Testis (tissue), 3 donors: ENCODE data around the gene GLI3. TPM values are rescaled to one million over a fixed set of nuclear protein-coding genes. Genes with fewer than 3 reads are reported as not detected.

Experiments
- DNase-seq: peaks from one replicate; pipeline ENCODE4 v3.0.0-alpha.2; 2019
- H3K27ac ChIP-seq, 2 donors: fragments of 200-600 bp; sonication (generic); one replicate each; pipeline ENCODE4 v1.5.1; 2019
- H3K27me3 ChIP-seq: fragments of 200-600 bp; sonication (generic); one replicate; pipeline ENCODE4 v1.5.1; 2019
- H3K36me3 ChIP-seq: fragments of 200-600 bp; sonication (generic); one replicate; pipeline ENCODE4 v1.5.1; 2017; ENCODE audit warnings: low read depth; ENCODE audit errors: missing control alignments
- H3K4me1 ChIP-seq: fragments of 200-600 bp; sonication (generic); one replicate; pipeline ENCODE4 v1.5.1; 2019
- H3K4me3 ChIP-seq, 2 donors: fragments of 200-600 bp; sonication (generic); one replicate each; pipeline ENCODE4 v1.5.1; 2017 to 2019
- H3K9me3 ChIP-seq: fragments of 200-600 bp; sonication (generic); one replicate; pipeline ENCODE4 v1.5.1; 2017
- POLR2A ChIP-seq: fragments of 450-650 bp; IDR thresholded peaks from one replicate; pipeline ENCODE4 v1.6.1; 2017; ENCODE audit warnings: antibody characterized with exemption, mild to moderate bottlenecking, moderate library complexity
- WGBS, 2 donors: methylation state at CpG; one replicate each; pipeline ENCODE4 v1.1.5; 2018; 5-methylcytosine and 5-hydroxymethylcytosine counted together
- intact Hi-C: fragments of 100-400 bp; cut with DNase I; formaldehyde crosslinking; loops from one replicate; pipeline ENCODE4 v1.15.1; 2023; ENCODE audit warnings: low total_unique reads
- polyA plus RNA-seq: library from polyadenylated mRNA; stranded (reverse); fragments of 350-450 nt; fragmentation: Illumina TruSeq; extraction: RNeasy Lipid Tissue Mini Kit (QIAGEN cat#74804); gene quantifications from one replicate; pipeline ENCODE4 v1.2.3, GENCODE V29; 2014; ENCODE audit warnings: low read depth, low replicate concordance; ENCODE audit not compliant: insufficient read depth
- total RNA-seq, 2 donors: library from RNA; depleted of rRNA; stranded (reverse); fragments of >200 nt; gene quantifications; one replicate each; pipeline ENCODE4 v1.2.3, GENCODE V29; 2016
- TF ChIP-seq, protein P1 (sequence below), 3 experiments: fragments of 450-650 bp in 2 of 3; fragments of 200-600 bp in 1 of 3; sonication (generic) in 1 of 3; IDR thresholded peaks; one replicate each; pipeline ENCODE4 v1.5.1; 2016 to 2019; ENCODE audit warnings: antibody characterized with exemption in 3 of 3, mild to moderate bottlenecking in 2 of 3, moderate library complexity in 1 of 3

The GLI3 gene
- total and polyA plus RNA-seq, 3 donors from 2014 or later = 3.8 to 7.3 (median 5.0) TPM

DNA sequence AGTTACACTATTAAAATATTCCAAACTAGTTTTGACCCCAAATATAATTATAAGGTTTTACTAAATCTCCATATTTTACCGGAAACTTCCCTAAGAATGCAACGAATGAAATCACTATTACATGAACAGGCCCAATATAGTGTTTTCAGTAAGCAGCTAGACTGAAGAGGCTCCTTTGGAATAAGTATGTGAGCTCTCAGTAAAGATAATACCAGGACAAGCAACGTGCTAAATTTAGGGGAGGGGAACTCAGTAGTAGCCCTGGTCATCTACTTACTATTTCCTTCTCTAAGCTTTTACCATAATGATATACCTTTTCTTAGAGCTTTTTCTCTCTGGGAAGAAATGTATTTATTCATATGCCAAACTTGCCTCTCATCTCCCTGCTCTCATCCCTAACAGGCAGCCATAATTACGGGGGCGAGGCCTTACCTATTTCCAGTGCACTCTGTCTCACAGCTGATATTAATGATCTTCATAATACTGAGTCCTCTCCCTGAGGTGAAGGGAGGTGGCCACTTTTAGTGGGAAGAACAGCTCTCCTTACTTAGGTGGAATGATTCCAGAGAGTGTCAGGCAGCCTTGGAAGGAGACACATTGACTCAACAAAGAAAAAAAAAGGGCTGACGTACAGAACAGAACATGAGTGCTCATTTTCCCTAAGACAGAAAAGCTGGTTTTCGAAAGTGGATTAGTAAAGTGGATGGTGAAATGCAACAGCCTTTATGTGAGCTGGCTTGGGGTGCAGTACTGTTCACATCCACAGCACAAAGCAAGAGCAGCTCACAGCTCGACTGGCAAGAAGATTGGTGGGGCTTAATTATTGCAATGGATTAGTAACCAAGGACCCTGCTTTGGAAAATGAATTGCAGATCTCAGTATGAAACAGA is 165.4 kb downstream of the GLI3 start:
- H3K27ac ChIP-seq = no peak overlapping the region
- intact Hi-C loops = no loop called here

DNA sequence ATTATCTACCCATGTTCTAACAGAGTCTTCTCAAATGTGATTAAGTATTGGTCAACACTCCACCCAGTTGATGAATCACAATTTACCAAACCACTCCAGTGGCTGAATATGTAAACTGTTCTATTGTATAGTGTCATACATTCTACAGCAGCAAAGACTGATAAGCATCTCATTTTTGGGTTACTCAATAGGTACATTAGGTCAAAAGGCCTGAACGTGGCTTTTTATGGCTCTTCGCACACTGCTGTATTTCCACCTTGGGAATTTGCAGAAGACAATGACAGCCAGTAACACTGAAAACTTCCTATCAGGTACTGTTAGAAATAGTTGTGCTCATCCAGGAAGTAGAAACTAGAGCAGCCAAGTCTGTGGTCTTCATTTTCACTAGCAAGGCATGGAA is 166.9 kb downstream of the GLI3 start:
- intact Hi-C loops = no loop called here
- Histone ChIP-seq H3K4me3 (no peak overlapping the region), H3K27ac (no peak overlapping the region), H3K27me3 (no peaks in the 10 kb centered on the region), H3K36me3 (no peaks in the 10 kb centered on the region), H3K9me3 (no peaks in the 10 kb centered on the region), H3K4me1 (no peaks in the 10 kb centered on the region)
- no peak for DNase-seq
- no peak for TF ChIP-seq POLR2A
- TF ChIP-seq, protein P1, sequence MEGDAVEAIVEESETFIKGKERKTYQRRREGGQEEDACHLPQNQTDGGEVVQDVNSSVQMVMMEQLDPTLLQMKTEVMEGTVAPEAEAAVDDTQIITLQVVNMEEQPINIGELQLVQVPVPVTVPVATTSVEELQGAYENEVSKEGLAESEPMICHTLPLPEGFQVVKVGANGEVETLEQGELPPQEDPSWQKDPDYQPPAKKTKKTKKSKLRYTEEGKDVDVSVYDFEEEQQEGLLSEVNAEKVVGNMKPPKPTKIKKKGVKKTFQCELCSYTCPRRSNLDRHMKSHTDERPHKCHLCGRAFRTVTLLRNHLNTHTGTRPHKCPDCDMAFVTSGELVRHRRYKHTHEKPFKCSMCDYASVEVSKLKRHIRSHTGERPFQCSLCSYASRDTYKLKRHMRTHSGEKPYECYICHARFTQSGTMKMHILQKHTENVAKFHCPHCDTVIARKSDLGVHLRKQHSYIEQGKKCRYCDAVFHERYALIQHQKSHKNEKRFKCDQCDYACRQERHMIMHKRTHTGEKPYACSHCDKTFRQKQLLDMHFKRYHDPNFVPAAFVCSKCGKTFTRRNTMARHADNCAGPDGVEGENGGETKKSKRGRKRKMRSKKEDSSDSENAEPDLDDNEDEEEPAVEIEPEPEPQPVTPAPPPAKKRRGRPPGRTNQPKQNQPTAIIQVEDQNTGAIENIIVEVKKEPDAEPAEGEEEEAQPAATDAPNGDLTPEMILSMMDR (IDR thresholded peaks at IDR 0.05) = no peak
- 94 to 97% methylated on average over 2 of the region's 2 CpGs for WGBS, 2 donors

More for the DNA sequence above, 165.4 kb downstream of the GLI3 start:
- no peak for DNase-seq
- TF ChIP-seq, protein P1 (IDR thresholded peaks at IDR 0.05) = no peak
- TF ChIP-seq POLR2A = no peak
- H3K4me1 ChIP-seq = no peaks in the 10 kb centered on the region
- no peaks in the 10 kb centered on the region for H3K27me3 ChIP-seq
- H3K36me3 ChIP-seq = no peaks in the 10 kb centered on the region
- H3K9me3 ChIP-seq = no peaks in the 10 kb centered on the region
- WGBS, 2 donors = 82 to 87% methylated on average over 8 of the region's 8 CpGs
- H3K4me3 ChIP-seq = no peak overlapping the region

DNA sequence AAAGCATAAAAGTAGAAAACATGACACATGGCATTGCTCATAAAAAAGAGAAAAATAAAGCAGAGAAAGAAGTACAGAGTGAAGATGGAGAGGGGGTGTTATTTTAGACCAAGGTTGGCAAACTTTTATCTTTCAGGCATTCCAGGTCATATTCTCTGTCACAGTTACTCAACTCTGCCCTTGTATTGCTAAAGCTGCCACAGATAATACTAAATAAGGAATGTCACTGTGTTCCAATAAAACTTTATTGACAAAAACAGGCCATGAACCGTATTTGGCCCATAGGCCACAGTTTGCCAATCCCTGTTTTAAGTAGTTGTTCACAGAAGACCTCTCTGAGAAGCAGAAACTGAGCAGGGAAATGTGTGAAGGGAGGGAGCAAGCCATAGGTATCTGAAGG is 167.4 kb downstream of the GLI3 start:
- Histone ChIP-seq H3K4me1 (no peaks in the 10 kb centered on the region), H3K27me3 (no peaks in the 10 kb centered on the region), H3K4me3 (no peak overlapping the region), H3K36me3 (no peaks in the 10 kb centered on the region), H3K9me3 (no peaks in the 10 kb centered on the region), H3K27ac (no peak overlapping the region)
- WGBS, 2 donors = 86 to 93% methylated on average over 1 of the region's 1 CpG
- no peak for DNase-seq
- TF ChIP-seq POLR2A = no peak
- TF ChIP-seq, protein P1 (IDR thresholded peaks at IDR 0.05) = no peak
- intact Hi-C loops = no loop called here

DNA sequence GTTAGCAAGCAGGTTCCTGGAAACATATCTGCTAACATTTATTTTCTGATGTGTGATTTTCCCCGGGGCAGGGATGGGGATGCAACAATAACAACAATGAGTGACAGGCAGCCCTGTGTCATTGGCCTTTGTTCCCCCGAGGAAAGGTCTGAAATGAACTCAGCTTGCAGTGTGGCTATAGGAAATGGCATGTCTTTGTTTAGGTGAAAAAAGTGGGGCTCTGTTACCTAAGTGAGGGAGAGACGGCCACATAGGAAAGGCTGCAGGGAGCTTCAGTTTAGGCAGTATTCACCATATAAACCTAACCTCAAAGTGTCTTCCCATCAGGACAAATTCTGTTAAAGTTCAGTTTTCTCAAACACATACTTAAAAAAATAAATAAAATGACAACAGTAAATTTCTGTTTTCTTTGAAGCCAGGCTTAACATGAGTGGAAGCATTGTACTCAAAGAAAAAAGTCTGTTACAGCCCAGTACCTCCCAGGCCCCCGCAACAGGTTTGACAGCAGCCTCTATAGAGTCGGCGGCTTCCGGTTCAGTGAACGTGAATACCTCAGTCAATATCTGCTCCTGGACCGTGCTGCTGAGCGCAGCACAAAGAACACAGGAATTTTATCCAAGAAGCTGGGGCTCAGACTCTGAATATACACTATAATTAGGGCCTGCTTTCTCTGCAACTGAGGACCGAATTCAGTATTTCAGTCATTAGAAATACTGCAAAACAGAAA is 168.3 kb downstream of the GLI3 start:
- DNase-seq = no peak
- Histone ChIP-seq H3K4me3 (no peak overlapping the region), H3K27ac (no peak overlapping the region), H3K27me3 (no peaks in the 10 kb centered on the region), H3K36me3 (no peaks in the 10 kb centered on the region), H3K9me3 (no peaks in the 10 kb centered on the region), H3K4me1 (no peaks in the 10 kb centered on the region)
- TF ChIP-seq, protein P1 (IDR thresholded peaks at IDR 0.05) = no peak
- TF ChIP-seq POLR2A = no peak
- intact Hi-C loops = no loop called here
- whole genome bisulfite sequencing, 2 donors = 87 to 88% methylated on average over 11 of the region's 11 CpGs
